ENCODE data around the gene LAMB1.
"Not testable (repeated sequence)": the region's sequence is repeated elsewhere in the genome, so short reads cannot be mapped to it uniquely, and the experiment has no call there.

The LAMB1 gene

GRCh38 chr7:107913851-107914250 lies 89.1 kb downstream of the LAMB1 start:
- no peak for DNase-seq

- no peak for DNase-seq
Measured at GRCh38 chr7:107911981-107912380, 91.0 kb downstream of the LAMB1 start.

DNA sequence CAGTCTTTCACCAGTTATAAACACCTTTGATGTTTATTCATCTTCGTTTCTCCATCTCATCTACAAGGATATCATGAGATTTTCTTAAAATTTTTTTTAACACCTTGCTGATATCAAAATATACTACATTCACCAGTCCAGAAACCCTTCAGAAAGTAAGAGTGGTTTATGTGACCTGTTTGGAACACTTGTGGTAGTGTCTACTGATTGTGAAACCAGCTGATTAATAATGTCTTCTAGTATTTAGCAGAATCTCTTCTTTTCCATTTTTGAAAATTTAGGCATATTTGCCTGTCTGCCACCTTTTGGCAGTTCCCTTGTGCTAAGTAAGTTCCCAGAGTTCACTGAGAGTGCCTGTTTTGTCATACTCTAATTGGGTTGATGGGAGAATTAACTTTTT lies 93.5 kb downstream of the LAMB1 start:
- DNase-seq = no peak

- no peak for DNase-seq
Measured at GRCh38 chr7:107907790-107908189, 95.2 kb downstream of the LAMB1 start.

DNA sequence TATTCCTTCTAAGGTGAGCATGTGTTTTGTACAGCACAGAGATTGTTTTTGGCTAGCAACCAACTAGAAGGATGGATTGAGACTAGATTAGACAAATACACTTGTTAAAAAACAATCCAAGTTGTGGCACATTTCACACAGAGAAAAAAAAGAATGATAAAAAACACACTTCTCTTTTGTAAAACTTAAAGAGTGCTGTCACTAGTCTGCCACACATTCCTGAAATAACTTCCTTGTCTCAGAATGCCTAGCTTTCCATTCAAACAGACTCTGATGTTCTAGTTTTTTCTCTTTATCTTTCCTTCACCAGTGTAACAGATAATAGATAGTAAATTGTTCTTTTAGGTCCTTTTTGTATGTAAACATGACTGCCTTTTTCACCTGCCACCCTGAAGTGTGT lies 100.6 kb downstream of the LAMB1 start:
- no peak for DNase-seq

DNA sequence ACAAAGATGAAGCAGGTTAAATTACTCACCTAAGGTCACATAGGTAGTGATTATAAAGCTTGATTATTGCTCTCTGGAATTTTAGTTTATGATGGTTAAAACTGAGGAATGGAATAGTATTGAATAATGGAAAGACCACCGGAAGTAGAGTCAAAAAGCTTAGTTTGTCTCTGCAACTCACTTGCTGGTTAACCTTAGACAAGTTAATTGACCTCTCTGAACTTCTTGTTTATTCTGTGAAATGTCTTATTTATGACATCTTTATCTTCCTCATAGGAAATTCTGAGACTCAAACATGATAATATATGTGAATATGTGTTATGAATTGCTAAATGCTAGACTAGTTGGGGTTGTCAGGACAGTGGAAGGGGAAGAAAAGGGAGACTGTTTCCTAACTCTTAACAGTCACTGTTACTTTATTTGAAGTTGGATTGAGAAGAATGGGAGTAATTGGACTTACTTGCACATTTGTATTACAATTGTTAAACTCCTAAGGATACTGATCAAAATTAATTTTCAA lies 102.4 kb downstream of the LAMB1 start:
- DNase-seq = no peak

DNA sequence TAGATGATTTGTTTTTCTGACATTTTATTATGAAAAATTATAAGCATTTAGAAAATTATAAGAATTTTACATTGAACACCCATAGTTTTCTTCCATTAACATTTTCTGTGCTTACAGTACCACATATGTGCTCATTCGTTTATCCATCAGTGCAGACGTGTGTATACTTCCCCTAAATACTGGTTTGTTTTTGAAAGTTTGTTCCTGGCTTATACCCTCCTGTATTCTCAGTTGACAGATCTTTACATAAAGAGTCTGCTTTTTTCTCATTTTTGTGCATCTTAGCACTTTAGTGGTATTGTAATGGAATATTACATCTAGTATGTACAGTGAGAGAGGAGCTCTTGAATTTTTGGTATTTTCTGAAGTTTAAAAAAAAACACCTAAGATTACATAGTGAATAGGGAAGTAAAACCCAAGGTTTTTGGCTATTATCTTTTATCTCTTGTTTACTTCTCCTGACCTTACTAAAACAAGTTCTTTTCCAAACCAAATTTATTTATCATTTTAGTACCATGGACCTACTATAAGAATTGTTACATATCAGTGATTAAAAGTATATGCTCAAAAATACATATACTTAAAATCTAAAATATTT lies 103.9 kb downstream of the LAMB1 start:
- no peak for DNase-seq

DNA sequence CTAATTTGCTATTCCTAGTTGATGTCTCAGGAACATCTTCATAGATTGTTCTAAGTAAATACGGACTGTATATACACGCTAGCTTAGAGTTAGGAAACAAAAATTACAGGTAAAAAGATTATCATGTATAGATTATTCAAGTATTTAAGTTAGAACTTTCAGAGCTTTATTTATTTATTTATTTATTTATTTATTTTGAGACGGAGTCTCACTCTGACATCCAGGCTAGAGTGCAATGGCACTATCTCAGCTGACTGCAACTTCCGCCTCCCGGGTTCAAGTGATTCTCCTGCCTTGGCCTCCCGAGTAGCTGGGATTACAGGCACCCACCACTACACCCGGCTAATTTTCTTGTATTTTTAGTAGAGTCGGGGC lies 110.6 kb downstream of the LAMB1 start:
- not testable (repeated sequence) for DNase-seq

GRCh38 chr7:107891636-107892366 lies 111.2 kb downstream of the LAMB1 start:
- DNase-seq = no peak

- peak; percentile 89 for DNase-seq
Measured at GRCh38 chr7:107890962-107891635, 111.9 kb downstream of the LAMB1 start, which contains the start of gene DLD. Gene DLD (plus strand): TSS chr7:107891183. CDS start chr7:107891251, 68 bp downstream.

DNA sequence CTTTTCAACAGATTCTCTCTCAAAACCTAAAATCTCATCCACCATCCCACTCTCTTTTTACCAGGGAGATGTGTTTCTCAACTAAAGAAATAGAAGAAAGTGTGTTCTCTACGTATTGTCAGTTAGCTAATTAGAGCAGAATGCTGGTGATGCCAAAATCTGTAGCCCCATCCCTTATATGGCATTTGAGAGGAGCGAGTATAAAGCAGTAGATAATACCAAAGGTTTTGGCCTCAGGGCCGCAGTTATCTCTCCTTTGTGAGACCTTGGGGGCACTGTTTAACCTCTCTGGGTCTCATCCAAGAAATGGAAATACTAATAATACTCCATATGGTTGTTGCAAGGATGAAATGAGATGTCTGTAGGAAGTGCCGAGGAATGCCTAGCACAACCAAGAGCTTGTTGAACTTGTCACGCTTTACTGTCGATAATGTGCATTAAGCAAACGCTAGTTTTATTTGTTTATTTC lies 112.4 kb downstream of the LAMB1 start:
- DNase-seq = no peak

DNA sequence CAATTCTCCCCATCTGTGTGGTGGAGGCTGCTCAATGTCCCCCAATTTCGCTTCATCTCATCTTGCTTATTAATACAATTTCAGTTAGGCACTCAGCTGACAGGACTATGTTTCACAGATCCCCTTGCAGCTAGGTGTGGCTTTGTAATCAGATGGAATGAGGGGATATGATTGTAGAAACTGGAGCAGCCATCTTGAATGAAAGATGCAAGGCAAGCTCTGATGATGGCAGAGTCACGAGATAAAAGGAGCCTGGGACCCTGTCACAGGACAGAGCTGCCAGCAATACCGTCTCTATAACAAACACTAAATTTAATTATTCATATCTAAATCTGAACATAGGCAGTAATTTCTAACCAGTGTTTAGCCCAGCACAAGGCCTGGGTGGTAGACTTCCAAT lies 113.0 kb downstream of the LAMB1 start:
- no peak for DNase-seq

DNA sequence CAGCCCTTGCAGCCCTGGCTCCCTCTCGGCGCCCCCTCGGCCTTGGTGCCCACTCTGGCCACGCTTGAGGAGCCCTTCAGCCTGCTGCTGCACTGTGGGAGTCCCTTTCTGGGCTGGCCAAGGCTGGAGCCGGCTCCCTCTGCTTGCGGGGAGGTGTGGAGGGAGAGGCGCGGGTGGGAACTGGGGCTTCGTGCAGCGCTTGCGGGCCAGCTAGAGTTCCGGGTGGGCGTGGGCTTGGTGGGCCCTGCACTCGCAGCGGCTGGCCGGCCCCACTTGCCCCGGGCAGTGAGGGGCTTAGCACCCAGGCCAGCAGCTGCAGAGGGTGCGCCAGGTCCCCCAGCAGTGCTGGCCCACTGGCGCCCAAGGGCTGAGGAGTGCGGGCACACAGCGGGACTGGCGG lies 115.1 kb downstream of the LAMB1 start:
- not testable (repeated sequence) for DNase-seq

DNA sequence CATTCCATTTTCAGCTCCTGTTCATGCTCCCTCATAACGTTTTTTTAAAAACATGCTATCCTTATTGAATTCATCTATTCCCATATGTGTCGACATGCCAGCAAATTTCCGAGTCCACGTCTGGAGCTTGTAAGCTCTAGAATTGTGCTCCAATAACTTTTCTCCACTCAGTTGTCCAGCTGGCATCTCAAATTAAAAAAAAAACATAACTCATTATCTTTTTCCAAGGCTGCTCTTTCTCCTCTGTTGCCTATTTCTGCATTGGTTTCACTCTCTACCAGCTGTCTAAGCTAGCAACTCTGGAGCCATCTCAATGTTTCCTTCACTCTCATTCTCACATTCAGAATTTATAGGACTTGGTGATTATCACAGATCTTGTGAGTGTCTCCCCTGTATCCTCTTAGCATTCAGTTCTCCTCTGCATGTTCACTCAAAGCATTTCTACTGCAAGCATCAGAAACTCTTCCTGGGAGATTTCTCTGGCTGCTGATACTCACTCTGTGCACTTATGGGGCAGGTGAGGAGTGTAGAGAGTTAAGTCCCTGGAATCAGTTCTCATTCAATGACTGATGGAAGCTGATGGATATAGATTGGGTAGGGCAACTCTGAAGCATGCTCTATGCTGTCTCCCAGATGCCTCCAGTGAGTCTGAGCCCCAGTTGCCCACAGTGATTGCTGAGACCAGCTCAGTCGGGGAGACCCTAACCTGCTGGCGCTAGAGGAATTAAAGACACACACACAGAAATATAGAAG lies 118.7 kb downstream of the LAMB1 start:
- no peak for DNase-seq

DNA sequence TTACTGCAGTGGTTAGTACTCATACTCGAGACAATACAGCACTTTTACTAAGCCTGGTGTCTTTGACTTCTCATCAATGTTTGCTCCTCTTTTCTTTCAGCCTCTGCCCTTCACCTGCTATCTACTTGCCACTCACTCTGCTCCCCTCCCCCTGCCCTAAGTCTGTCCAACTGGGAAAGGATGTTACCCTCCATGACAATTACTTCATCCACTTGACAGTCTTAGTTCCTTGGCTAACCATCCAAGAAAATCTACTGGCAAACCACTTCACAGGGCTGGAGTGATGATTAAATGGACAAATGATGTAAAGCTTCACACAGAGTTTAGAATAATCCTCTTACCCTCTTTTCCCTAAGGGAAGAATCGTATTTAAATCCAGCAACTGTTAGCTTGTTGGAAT lies 120.2 kb downstream of the LAMB1 start:
- DNase-seq = no peak

GRCh38 chr7:107879400-107880035 lies 123.4 kb downstream of the LAMB1 start:
- DNase-seq = peak; percentile 15

DNA sequence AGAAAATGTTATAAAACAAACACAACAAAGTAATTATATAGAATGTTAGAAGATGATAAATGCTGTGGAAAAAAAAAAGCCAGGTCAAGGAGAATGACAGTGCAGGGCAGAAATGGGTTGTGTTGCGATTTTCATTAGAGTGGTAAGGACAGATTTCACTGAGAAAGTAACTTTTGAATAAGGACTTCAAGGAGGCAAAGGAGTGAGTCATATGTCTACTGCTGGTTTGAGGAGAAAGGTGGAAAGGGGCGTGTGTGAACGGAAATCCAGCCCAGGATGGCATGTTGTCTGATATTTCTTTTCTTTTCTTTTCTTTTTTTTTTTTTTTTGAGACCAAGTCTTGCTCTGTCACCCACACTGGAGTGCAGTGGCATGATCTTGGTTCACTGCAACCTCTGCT lies 124.3 kb downstream of the LAMB1 start:
- DNase-seq = no peak

- no peak for DNase-seq
Measured at GRCh38 chr7:107877731-107878382, 125.1 kb downstream of the LAMB1 start.

GRCh38 chr7:107876916-107877315 lies 126.0 kb downstream of the LAMB1 start:
- no peak for DNase-seq

DNA sequence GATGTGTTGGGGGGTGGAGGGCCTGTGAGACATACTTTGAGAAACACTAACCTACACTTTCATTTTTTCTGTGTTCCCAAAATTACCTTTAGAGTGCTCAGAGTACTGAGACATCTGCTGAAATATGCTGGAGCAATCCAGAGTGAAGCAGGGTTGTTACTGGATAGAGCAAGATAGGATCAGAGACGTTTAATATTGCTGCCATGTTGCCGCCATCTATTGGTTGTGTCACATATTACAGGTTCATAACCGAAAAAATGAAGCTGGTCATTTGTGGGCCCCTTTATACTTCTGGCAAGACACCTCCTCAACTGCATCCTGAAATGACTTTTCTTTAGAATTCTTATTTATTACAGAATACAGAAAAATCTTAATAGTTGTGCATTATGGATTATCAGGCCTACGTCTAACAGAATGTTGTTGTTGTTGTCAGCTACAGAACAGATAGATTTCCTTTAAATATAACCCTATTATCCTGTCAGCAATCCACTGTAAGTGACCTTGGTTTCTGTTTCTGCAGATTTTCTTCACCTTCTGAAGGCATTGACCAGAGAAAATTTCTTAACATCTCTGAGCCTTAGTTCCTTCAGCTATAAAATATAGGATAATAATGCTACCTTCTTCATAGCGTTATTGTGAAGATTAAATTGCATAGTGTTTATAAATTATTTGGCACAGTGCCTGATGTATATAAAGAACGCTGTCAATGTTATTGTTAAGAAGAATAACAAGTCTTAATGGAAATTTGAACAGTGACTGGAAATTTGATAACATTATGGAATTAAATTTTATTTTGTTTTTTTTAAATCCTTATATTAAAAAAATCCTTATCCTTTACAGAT lies 128.1 kb downstream of the LAMB1 start:
- peak; percentile 13 for DNase-seq

DNA sequence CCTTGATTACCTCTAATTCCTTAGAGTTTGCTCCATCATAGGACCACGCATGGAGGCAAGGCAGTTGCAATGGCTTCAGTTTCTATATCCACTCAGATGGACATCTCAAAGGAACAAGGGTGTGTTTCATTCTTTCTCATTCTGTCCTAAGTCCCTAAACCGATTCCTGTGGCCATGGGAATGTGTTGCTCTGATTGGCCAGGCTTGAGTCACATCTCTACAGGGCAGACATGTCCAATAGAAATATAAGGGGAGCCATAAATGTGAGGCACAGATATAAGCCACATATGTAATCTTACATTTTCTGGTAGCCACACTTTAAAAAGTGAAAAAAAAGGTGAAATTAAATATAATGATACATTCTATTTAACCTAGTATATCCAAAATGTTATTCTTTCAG lies 128.8 kb downstream of the LAMB1 start:
- DNase-seq = no peak
